ENCODE measurements around the gene SYDE2. TPM values are rescaled to one million over a fixed set of nuclear protein-coding genes. Genes with fewer than 3 reads are reported as not detected.

The SYDE2 gene
- total and polyA plus RNA-seq, 9 of the 15 experiments (the other 6 are each of a cell fraction or from before 2014, with no cell fraction given) = 0.39 to 8.7 (median 4.5) TPM

DNA sequence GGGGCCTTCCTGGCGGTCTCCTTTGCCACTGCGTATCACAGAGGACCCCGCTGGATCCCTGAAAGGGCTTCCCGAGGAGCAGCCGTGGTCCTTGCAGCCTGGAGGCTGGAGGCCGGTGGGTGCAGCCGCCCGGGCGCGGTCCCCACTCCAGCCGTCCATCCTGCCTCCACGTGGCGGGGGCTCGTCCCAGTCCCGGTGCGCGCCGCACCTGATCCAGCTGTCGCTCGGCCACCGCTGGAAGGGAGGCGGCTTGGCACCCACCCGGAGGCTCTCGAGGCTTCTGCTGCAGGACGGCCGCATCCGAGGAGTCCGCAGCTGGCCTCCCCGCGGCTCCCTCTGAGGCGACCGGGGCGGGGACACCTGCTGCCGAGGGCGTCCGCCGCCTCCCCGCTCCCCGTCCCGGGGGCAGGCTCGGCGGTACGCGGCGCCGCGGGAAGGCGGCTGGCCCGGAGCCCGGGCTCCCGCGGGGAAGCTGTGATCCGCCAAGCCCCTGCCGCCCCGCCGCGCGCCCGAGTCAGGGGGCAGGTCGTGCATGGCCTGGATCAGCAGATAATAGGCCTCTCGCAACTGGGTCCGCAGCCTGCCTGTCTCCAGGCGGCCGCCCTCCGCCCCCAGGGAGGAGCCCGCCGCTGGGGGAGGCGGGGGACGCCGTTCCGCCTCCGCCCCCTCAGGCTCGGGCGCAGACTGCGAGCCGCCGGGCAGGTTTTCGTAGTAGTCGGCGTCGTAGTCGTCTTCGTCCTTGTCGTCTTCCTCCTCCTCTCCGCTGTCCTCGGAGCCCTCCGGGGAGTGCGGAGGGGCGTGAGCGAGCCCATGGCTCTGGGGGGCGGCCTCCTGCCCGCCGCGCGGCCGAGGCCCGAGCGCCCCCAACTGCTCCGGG lies at the start of gene SYDE2 (continued):
- TF ChIP-seq TAF1 (IDR thresholded peaks at IDR 0.05; ENCODE audit: control insufficient read depth, extremely low read depth, insufficient read depth, low read length, severe bottlenecking) (peak; percentile 68), RBM25 (IDR thresholded peaks at IDR 0.05; ENCODE audit: low read depth, low read length, severe bottlenecking) (peak; percentile 95), SMAD4 (CRISPR knock-in tag; conservative IDR thresholded peaks at IDR 0.05) (peak; percentile 91; the same call in 1 of the 2 replicates), PRPF4 (IDR thresholded peaks at IDR 0.05; ENCODE audit: insufficient read depth, low read depth, low read length, poor library complexity, severe bottlenecking) (no peak), E2F3 (CRISPR knock-in tag; IDR thresholded peaks at IDR 0.05) (0 out of 2 replicates have a peak, but pooled peaks have one; percentile 39), MYNN (IDR thresholded peaks at IDR 0.05) (no peak), MYNN (CRISPR knock-in tag; IDR thresholded peaks at IDR 0.05) (no peak), MAFK (IDR thresholded peaks at IDR 0.05; ENCODE audit: low read length) (no peak), ZNF445 (CRISPR knock-in tag; IDR thresholded peaks at IDR 0.05; ENCODE audit: low read depth) (no peak), RBM15 (IDR thresholded peaks at IDR 0.05; ENCODE audit: insufficient read depth, low read length) (no peak), PML (IDR thresholded peaks at IDR 0.05; ENCODE audit: low read length) (peak; percentile 59; the same call in 1 of the 2 replicates), CBFA2T2 (conservative IDR thresholded peaks at IDR 0.05) (no peak), ZBED1 (IDR thresholded peaks at IDR 0.05) (peak; percentile 25; the same call in 1 of the 2 replicates), ZNF282 (CRISPR knock-in tag; IDR thresholded peaks at IDR 0.05) (0 out of 2 replicates have a peak, but pooled peaks have one; percentile 57), SRF (CRISPR knock-in tag; IDR thresholded peaks at IDR 0.05) (peak in 1 of 2 experiments; percentile 46; a peak in 1 of 4 replicates), HNRNPLL (IDR thresholded peaks at IDR 0.05; ENCODE audit: low read depth, low read length, poor library complexity, severe bottlenecking) (peak; percentile 84), RBM22 (IDR thresholded peaks at IDR 0.05; ENCODE audit: low read depth, low read length, poor library complexity, severe bottlenecking) (no peak), SRSF7 (optimal IDR thresholded peaks at IDR 0.05; ENCODE audit: low read depth, low read length) (no peak), ZKSCAN1 (IDR thresholded peaks at IDR 0.05; ENCODE audit: low read depth, low read length) (no peak; the same call in 1 of the 2 replicates), TRIM24 (IDR thresholded peaks at IDR 0.05) (no peak), SETDB1 (IDR thresholded peaks at IDR 0.05; ENCODE audit: low read length) (no peak), ZNF766 (CRISPR knock-in tag; conservative IDR thresholded peaks at IDR 0.05) (0 out of 2 replicates have a peak, but pooled peaks have one; percentile 21)
- TF ChIP-seq, protein P1, sequence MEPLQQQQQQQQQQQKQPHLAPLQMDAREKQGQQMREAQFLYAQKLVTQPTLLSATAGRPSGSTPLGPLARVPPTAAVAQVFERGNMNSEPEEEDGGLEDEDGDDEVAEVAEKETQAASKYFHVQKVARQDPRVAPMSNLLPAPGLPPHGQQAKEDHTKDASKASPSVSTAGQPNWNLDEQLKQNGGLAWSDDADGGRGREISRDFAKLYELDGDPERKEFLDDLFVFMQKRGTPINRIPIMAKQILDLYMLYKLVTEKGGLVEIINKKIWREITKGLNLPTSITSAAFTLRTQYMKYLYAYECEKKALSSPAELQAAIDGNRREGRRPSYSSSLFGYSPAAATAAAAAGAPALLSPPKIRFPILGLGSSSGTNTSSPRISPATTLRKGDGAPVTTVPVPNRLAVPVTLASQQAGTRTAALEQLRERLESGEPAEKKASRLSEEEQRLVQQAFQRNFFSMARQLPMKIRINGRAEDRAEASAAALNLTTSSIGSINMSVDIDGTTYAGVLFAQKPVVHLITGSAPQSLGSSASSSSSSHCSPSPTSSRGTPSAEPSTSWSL (CRISPR knock-in tag; IDR thresholded peaks at IDR 0.05; ENCODE audit: borderline replicate concordance) = peak; percentile 84; the same call in 1 of the 2 replicates
- TF ChIP-seq, protein P2, sequence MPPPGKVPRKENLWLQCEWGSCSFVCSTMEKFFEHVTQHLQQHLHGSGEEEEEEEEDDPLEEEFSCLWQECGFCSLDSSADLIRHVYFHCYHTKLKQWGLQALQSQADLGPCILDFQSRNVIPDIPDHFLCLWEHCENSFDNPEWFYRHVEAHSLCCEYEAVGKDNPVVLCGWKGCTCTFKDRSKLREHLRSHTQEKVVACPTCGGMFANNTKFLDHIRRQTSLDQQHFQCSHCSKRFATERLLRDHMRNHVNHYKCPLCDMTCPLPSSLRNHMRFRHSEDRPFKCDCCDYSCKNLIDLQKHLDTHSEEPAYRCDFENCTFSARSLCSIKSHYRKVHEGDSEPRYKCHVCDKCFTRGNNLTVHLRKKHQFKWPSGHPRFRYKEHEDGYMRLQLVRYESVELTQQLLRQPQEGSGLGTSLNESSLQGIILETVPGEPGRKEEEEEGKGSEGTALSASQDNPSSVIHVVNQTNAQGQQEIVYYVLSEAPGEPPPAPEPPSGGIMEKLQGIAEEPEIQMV (tag; conservative IDR thresholded peaks at IDR 0.05; ENCODE audit: low read depth) = 0 out of 2 replicates have a peak, but pooled peaks have one; percentile 26
- TF ChIP-seq, protein P3, sequence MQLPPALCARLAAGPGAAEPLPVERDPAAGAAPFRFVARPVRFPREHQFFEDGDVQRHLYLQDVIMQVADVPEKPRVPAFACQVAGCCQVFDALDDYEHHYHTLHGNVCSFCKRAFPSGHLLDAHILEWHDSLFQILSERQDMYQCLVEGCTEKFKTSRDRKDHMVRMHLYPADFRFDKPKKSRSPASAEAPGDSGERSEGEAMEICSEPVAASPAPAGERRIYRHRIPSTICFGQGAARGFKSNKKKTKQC (CRISPR knock-in tag; IDR thresholded peaks at IDR 0.05) = peak; percentile 45; the same call in 1 of the 2 replicates
